Progenitor cell of endocrine pancreas (in vitro differentiated cells): Measurements from ENCODE around the gene ARHGAP9. TPM values are rescaled to one million over a fixed set of nuclear protein-coding genes. Genes with fewer than 3 reads are reported as not detected.

Source experiments
- DNase-seq: peaks from one replicate; pipeline ENCODE4 v3.0.0; 2021; ENCODE audit warnings: low spot score; ENCODE audit not compliant: unreplicated experiment
- H3K27ac Mint-ChIP-seq: 2 replicates; pipeline ENCODE4 v1.8.0; 2021; ENCODE audit warnings: mild to moderate bottlenecking, moderate library complexity, mixed read lengths
- H3K27me3 Mint-ChIP-seq: 2 replicates; pipeline ENCODE4 v1.8.0; 2021; ENCODE audit warnings: mixed read lengths
- H3K36me3 Mint-ChIP-seq: 2 replicates; pipeline ENCODE4 v1.8.0; 2022; ENCODE audit warnings: mixed read lengths; ENCODE audit not compliant: insufficient read depth
- H3K4me1 Mint-ChIP-seq: 2 replicates; pipeline ENCODE4 v1.8.0; 2021; ENCODE audit warnings: low read depth, mixed read lengths
- H3K4me3 Mint-ChIP-seq: 2 replicates; pipeline ENCODE4 v1.8.0; 2021; ENCODE audit warnings: low read depth, mild to moderate bottlenecking, moderate library complexity, mixed read lengths
- H3K9me3 Mint-ChIP-seq: 2 replicates; pipeline ENCODE4 v1.8.0; 2021; ENCODE audit warnings: low read depth, mixed read lengths
- total RNA-seq: library from RNA; stranded (reverse); gene quantifications from 2 replicates; pipeline ENCODE4 v1.2.1, GENCODE V29; 2021
- TF ChIP-seq, protein P1 (sequence below): fragments of 200-600 bp; sonication (generic); IDR thresholded peaks from one replicate; pipeline ENCODE4 v1.5.0; 2021; ENCODE audit warnings: antibody characterized with exemption, mild to moderate bottlenecking; ENCODE audit not compliant: unreplicated experiment

The ARHGAP9 gene
- total RNA-seq, 1 donor from 2014 or later: 2.8 TPM

DNA sequence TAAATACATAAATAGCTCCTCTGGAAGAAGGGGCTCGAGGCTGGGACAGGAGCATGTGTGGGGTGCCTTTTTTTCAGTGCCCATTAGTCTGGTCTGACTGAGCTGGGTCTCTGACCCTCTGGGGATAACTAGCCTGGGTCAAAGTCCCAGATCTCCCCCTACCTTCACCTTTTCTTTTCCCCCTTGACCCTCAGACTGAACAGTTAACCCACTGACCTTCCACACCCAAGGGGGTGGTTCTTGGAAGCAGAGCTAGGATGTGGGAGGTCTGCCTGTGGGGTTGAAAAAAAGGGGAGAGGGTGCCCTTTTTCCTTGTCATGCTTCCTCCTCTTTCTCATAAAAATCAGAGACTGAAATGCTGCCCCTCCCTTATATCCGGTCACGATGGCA lies 21.0 kb downstream of the ARHGAP9 start:
- TF ChIP-seq, protein P1, sequence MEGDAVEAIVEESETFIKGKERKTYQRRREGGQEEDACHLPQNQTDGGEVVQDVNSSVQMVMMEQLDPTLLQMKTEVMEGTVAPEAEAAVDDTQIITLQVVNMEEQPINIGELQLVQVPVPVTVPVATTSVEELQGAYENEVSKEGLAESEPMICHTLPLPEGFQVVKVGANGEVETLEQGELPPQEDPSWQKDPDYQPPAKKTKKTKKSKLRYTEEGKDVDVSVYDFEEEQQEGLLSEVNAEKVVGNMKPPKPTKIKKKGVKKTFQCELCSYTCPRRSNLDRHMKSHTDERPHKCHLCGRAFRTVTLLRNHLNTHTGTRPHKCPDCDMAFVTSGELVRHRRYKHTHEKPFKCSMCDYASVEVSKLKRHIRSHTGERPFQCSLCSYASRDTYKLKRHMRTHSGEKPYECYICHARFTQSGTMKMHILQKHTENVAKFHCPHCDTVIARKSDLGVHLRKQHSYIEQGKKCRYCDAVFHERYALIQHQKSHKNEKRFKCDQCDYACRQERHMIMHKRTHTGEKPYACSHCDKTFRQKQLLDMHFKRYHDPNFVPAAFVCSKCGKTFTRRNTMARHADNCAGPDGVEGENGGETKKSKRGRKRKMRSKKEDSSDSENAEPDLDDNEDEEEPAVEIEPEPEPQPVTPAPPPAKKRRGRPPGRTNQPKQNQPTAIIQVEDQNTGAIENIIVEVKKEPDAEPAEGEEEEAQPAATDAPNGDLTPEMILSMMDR: no peak
- Mint-ChIP-seq H3K27ac (peak overlapping the region; percentile 87), H3K27me3 (peaks cover 52% of the 10 kb centered on the region), H3K36me3 (no peaks in the 10 kb centered on the region), H3K4me3 (peak overlapping the region; percentile 90), H3K9me3 (no peaks in the 10 kb centered on the region), H3K4me1 (peaks cover 19% of the 10 kb centered on the region)
- DNase-seq: no peak

DNA sequence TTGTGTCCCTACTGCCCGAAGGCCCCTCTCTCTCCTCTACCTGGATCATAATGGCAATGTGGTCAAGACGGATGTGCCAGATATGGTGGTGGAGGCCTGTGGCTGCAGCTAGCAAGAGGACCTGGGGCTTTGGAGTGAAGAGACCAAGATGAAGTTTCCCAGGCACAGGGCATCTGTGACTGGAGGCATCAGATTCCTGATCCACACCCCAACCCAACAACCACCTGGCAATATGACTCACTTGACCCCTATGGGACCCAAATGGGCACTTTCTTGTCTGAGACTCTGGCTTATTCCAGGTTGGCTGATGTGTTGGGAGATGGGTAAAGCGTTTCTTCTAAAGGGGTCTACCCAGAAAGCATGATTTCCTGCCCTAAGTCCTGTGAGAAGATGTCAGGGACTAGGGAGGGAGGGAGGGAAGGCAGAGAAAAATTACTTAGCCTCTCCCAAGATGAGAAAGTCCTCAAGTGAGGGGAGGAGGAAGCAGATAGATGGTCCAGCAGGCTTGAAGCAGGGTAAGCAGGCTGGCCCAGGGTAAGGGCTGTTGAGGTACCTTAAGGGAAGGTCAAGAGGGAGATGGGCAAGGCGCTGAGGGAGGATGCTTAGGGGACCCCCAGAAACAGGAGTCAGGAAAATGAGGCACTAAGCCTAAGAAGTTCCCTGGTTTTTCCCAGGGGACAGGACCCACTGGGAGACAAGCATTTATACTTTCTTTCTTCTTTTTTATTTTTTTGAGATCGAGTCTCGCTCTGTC lies 22.8 kb downstream of the ARHGAP9 start:
- no peak overlapping the region for H3K4me3 Mint-ChIP-seq

DNA sequence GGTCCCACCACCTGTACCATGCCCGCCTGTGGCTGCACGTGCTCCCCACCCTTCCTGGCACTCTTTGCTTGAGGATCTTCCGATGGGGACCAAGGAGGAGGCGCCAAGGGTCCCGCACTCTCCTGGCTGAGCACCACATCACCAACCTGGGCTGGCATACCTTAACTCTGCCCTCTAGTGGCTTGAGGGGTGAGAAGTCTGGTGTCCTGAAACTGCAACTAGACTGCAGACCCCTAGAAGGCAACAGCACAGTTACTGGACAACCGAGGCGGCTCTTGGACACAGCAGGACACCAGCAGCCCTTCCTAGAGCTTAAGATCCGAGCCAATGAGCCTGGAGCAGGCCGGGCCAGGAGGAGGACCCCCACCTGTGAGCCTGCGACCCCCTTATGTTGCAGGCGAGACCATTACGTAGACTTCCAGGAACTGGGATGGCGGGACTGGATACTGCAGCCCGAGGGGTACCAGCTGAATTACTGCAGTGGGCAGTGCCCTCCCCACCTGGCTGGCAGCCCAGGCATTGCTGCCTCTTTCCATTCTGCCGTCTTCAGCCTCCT lies 23.4 kb downstream of the ARHGAP9 start:
- Mint-ChIP-seq H3K36me3 (no peaks in the 10 kb centered on the region), H3K4me1 (peaks cover 15% of the 10 kb centered on the region), H3K27me3 (peaks cover 32% of the 10 kb centered on the region), H3K9me3 (no peaks in the 10 kb centered on the region), H3K27ac (no peak overlapping the region), H3K4me3 (no peak overlapping the region)
- TF ChIP-seq, protein P1: peak; percentile 72
- peak; percentile 49 for DNase-seq

More for the DNA sequence above, 22.8 kb downstream of the ARHGAP9 start:
- Mint-ChIP-seq H3K27me3 (peaks cover 37% of the 10 kb centered on the region), H3K4me1 (peaks cover 17% of the 10 kb centered on the region), H3K27ac (peak overlapping the region; percentile 69), H3K9me3 (no peaks in the 10 kb centered on the region), H3K36me3 (no peaks in the 10 kb centered on the region)
- DNase-seq: no peak
- TF ChIP-seq, protein P1: no peak

DNA sequence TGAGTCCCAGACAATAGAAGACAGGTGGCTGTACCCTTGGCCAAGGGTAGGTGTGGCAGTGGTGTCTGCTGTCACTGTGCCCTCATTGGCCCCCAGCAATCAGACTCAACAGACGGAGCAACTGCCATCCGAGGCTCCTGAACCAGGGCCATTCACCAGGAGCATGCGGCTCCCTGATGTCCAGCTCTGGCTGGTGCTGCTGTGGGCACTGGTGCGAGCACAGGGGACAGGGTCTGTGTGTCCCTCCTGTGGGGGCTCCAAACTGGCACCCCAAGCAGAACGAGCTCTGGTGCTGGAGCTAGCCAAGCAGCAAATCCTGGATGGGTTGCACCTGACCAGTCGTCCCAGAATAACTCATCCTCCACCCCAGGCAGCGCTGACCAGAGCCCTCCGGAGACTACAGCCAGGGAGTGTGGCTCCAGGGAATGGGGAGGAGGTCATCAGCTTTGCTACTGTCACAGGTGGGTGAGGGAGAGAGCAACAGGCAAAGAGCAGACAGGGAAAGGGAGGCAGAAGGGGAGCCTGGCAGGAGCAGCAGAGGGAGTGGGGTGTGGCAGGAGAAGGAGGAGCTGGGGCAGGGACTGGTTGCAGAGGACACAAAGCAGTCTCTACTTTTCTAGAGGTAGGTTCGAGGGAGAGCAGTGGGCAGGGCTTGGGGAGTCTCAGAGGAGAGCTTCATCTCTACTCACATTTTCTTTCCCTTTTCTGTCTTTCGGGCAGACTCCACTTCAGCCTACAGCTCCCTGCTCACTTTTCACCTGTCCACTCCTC lies 24.1 kb downstream of the ARHGAP9 start:
- Mint-ChIP-seq H3K4me1 (peaks cover 16% of the 10 kb centered on the region), H3K9me3 (no peaks in the 10 kb centered on the region), H3K36me3 (no peaks in the 10 kb centered on the region), H3K27ac (no peak overlapping the region), H3K27me3 (peaks cover 30% of the 10 kb centered on the region), H3K4me3 (no peak overlapping the region)
- TF ChIP-seq, protein P1: no peak
- no peak for DNase-seq

DNA sequence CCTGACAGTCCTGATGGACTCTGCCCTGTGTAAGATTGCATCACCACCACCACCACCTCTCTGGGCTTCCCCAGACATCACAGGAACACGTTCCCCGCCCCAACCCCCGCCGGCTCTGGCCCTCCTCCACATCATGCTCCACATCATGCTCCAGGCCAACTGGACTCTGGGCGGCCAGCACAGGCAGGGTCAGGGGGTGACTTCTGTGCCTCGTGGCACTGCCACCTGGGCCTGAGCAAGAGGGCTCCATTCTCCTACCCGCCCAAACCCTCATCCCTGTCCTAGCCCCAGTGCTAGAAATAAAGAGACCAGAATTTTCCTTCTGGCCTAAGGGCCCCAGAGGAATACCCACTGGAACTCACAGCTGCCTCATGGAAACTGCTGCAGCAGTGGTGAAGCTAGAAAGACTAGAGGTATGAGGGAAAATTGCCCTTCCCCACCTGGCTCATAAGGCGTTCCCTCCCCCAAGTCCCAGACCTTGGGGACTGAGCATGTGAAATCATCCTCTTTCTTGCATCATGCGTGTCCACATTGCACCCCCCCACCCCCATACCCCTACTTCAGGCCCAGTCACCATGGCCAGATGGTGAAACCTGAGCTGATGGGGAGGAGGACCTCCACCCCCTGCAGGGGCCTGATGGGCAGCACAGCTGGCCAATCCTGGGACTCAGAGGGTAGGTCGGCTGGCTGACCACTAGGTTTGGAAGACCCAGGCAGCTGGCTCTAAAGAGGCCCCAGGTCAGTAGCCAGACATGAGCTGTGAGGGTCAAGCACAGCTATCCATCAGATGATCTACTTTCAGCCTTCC lies 24.9 kb downstream of the ARHGAP9 start, which contains the start of gene INHBE:
Gene INHBE, plus strand, starts transcription at position 742 of the 808 bp plus-strand sequence. CDS start 230 bp downstream, outside the sequence.
- H3K4me1 Mint-ChIP-seq: peaks cover 13% of the 10 kb centered on the region
- H3K36me3 Mint-ChIP-seq: no peaks in the 10 kb centered on the region
- TF ChIP-seq, protein P1: no peak
- no peak for DNase-seq
- no peak within 1 kb of the TSS for H3K27ac Mint-ChIP-seq
- H3K4me3 Mint-ChIP-seq: no peak within 1 kb of the TSS
- peaks cover 28% of the 10 kb centered on the region for H3K27me3 Mint-ChIP-seq
- H3K9me3 Mint-ChIP-seq: no peaks in the 10 kb centered on the region
